DMS53 treated with DMSO at 0.1 percent for 48 hours (cell line): Measurements from ENCODE around the gene RASSF5.
"Not testable (repeated sequence)": the region's sequence is repeated elsewhere in the genome, so short reads cannot be mapped to it uniquely, and the experiment has no call there.

Experiments
- DNase-seq: peaks from one replicate; lab custom pipeline; 2025; ENCODE audit not compliant: unreplicated experiment; lab: John Stamatoyannopoulos, UW

The RASSF5 gene

GRCh38 chr1:206566999-206567398 lies 59.7 kb downstream of the RASSF5 start:
- DNase-seq, result no peak

DNA sequence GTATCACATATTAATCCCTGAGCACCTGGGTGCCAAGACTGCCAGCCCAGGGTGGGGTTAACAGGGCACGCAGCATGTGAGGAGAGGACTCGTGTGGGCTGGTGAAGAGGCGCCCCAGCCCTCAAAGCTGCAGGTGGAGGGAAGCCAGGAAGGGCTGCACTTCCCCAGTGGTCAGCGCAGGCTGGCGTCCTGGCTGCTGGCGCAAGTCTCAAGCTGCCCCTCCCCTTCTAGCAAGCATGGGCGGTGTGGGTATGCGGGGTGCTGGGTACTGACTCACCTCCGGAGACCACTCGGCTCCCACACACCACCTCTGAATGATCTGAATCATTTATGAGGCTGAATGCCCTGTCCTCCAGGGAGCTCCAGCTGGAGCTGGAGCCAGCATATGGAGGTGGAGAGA lies 60.9 kb downstream of the RASSF5 start:
- no peak for DNase-seq

- no peak for DNase-seq
Observed at GRCh38 chr1:206568779-206569352, 61.5 kb downstream of the RASSF5 start.

DNA sequence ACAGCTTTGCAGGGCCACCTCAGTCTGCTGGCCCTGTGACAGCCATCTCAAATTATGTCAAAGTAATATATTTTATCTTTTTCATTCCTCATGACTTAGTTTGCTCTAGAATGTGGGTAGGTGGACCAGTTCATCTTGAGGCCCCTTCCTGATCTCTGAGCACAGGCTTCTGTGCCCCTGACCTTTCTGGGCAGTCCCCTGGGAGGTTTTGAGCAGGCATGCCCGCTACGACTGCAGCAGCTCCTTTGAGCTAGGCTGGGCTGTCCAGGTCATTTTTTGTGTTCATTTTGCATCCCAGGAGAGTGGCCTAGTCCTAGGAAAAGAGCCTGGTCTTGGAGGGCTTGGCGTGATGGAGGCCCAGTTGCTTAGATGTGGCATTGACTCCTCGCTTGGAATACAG lies 62.2 kb downstream of the RASSF5 start:
- no peak for DNase-seq

- DNase-seq, result no peak
Observed at GRCh38 chr1:206570529-206570928, 63.2 kb downstream of the RASSF5 start.

DNA sequence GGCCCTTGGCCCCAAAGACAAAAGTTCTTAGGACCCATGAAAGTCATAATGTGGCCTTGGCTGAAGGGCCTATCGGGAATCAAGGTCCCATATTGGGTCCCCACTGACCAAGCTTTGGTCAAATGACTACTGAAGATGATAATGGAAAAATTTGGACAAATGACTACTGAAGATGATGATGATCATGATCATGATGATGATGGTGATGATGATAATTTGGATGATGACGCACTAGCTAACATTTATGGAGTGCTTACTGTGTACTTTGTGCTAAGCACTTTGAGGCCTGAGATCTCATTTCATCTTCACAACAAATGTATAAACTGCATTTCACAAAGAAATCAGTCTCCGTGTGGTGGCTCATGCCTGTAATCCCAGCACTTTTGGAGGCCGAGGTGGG lies 65.5 kb downstream of the RASSF5 start:
- no peak for DNase-seq

GRCh38 chr1:206573319-206573718 lies 66.0 kb downstream of the RASSF5 start:
- no peak for DNase-seq

DNA sequence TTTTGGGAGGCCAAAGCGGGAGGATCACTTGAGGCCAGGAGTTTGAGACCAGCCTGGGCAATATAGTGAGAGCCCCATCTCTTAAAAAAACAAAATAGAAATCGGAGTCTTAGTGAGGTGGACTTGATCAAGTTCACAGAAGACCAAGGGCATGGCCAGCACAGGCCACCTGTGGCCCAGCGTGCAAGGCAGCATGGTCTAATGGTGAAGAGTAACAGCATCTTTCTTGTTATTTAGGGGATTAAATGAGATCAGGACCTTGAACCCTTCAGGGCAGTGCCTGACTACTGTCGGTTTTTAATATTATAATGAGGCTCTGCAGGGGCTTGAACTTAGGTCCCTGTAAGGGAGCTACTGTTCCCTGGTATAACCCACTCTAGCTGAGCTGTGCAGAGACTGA lies 66.4 kb downstream of the RASSF5 start:
- no peak for DNase-seq

DNA sequence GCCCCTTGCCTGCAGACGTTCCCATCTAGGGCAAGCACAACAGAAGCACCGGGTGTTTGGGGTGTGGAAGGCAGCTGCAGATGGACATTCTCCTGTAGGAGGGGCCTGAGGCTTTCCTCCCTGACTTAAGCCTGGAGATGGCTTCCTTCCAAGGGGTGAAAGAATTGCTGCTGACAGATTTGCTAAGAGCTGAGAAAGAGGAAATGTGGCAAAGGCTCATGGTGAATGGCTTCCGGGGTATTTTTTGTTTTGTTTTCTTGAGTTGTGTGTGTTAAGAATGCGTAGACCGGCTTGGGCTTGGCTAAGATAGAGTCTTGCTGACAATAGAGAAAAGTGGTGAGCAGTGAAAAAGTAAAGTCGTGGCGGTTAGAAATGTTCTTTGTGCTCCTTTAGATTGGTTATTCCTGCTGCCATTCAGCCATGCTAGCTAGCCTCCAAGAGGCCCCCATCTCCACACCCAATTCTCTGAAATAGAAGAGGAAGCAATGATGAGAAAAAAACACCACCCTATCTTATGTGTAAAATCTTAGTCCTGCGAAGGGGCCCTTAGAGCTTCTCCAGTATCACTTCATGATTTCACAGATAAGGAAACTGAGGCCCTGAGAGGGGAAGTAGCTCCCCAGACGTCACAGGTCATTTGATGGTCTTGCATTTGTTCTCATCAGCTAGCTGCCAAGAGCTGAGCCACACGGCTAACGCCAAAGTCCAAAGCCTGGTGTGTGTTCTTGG lies 68.0 kb downstream of the RASSF5 start:
- DNase-seq, result no peak

DNA sequence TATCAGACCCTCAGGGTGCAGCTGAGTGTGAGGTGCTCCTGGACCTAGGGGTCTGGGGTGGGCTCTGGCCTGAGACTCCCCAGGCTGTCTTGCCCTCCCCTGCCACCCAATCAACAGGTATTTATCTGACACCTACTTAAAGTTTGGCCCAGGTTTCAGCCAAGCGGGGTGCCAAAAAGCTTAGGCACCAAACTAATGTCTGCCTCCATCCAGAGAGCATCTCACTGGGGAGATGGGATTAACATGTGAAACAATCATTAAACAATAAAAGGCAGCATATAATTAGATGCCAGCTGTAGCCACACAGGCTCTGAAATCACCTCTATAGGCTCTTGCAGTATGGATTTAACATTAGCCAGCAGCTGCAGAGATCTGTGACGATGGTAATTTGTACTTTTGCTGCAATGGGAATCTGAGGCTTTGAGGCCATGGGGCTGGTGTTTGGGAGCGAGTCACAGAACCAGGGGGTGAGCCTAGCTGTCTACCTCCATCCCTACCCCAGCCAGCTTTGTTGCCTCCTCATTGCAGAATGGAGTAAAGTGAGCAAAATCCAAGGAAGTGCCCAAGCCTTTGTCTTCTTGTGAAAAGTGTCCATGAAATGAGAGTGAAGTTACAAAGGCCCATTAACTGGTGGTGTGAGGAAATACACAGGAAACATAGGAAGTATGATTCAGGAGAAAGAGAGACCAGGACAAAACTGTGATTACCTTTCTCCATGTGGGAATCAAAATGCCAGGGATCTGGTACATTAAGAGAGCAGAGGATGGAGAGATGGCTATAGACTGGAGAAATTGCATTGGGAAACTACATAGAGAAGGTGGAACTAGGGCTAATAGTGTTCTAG lies 68.8 kb downstream of the RASSF5 start:
- DNase-seq, result no peak

DNA sequence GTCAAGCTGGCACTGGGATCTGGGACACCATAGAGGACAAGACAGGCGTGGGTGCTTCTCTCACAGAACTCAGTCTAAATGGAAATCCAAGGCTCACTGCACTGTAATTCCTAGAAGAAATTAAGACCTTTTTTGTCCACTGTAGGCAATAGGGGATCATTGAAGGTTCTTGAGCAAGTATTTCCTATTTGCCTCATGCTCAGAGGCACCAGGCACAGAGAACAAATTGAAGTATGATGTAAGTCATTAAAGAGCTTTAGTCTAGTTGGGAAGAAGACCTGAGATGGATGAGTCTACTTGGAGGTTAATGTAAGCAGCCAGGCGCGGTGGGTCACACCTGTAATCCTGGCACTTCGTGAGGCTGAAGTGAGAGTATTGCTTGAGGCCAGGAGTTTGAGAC lies 70.3 kb downstream of the RASSF5 start:
- no peak for DNase-seq

DNA sequence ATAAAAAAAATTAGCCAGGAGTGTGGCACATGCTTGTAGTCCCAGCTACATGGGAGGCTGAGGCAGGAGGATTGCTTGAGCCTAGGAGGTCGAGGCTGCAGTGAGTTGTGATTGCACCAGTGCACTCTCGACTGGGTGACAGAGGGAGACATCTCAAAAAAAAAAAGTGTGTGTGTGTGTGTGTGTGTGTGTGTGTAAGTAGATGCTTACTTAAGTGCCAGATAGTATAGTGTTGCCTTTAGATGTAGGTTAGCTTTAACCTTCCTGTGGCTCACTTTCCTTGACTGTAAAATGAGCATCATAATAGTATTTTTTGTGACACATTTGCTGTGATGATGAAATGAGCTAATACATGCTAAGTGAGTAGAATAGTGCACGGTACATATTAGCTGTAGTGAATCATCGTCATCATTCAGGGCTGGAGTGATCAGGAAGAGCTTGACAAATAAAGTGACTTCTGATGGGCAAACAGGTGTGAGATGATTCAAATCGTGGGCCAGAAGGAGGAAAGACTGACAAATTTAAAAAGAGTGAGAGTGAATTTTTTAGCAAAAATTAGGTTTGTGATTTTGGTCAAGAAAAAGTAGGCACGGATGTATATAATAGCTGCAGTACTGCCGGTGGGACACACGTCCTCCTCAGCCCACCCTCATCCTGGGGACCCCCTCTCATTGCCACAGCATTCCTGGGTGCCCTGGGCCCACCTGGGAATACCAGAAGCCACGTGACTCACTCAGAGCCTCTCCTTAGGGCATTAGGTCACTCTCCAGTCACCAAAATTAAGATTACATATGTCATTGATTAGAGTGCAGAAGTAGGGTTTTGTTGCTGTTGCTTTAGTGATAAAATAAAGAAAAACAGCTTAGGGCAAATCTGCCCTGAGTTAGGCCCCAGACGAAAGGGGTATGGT lies 71.0 kb downstream of the RASSF5 start:
- DNase-seq, result peak; percentile 93

- DNase-seq, result no peak
Observed at GRCh38 chr1:206578978-206579374, 71.6 kb downstream of the RASSF5 start.

DNA sequence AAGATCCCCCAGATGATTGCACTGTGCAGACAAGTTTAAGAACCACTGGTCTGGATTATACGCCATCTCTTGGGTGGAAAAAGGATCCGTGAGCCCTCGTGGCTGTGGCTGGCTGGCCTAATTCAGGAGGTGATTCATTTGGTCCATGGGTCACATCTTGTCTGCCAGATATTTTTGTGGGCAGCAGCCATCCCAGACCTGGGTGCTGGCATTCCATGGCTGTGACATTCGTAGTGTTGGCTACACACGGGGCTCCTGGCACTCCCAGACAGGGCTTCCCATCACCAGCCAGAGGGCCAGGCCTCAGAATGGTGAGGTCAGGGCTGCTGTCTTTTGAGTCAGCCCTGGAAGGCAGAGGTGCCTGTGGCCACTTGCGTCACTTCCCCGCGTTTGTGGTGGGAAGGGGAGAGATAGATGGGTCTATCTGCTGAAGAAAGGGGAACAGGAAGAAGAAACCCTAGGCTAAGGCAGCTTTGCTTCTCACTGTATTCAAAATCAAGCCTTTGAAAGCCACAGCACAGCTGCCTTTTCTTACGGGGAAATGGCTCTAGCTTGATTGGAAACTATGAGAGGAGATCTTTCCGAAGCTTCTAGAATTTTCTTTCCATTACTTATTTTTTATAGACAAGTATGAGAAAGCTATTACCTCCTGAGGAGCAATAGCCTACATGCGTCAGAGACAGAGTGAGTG lies 72.6 kb downstream of the RASSF5 start:
- DNase-seq, result no peak

DNA sequence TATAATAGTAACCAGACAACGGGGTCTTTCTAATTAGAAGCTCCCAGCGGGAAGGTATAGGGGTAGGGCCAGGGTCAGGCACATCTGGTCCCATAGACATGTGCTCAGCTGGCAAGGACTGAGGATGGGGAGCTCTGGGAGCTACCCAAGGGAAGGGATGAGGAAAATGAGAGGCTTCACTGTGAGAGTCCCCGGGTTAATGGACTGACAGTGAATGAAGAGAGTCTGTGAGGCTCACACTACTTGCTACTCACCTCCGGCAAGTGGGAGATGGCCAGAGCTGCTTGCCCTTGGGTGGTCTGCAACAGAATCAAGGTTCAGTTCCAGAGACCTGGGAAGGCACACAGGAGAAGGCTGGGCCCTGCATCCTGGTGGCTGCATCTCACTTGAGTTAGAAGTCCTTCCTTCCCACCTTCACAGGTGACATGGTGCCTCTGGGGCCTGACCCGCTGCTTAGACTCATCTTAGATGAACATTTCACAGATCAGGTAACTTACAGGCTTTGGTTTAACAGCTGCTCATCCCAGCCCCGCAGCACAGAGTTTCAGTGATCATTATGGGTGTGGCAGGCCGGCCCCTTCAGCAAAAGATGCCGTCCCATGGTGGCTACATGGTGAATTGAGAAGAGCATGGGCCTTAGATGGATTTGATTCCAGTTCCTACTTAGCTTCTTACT lies 73.2 kb downstream of the RASSF5 start:
- no peak for DNase-seq

- not testable (repeated sequence) for DNase-seq
Observed at GRCh38 chr1:206581114-206581497, 73.8 kb downstream of the RASSF5 start.

GRCh38 chr1:206581571-206581981 lies 74.2 kb downstream of the RASSF5 start:
- DNase-seq, result no peak

- DNase-seq, result no peak
Observed at GRCh38 chr1:206582537-206582936, 75.2 kb downstream of the RASSF5 start.

GRCh38 chr1:206582971-206583706 lies 75.8 kb downstream of the RASSF5 start:
- DNase-seq, result no peak
